ENCODE results near the gene SLC44A3.

DNA sequence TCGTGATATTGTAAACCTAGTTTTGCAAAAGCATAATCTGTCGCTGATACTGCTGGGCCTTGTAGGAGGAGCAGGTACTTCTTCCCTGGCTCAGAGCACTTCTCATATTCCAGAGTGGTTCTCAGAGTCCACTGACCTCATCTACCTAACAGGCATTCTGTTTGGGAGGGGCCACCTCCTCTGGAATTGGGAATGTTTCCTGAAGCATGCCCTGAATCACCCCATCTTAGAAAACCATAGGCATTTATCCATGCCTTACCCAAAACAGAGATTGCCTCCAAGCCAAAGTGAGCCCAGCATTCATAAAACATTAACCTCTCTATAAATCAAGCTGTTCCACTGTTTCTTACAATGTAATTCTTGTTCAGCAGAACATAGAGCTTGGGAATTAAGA, 35.1 kb downstream of the SLC44A3 start:
- TF ChIP-seq CTCF (conservative IDR thresholded peaks at IDR 0.05) (no peak), ZFX (IDR thresholded peaks at IDR 0.05) (no peak)

Data from C4-2B (cell line).